Subcutaneous adipose tissue (tissue), 4 donors: ENCODE data around the gene CEP170B. TPM values are rescaled to one million over a fixed set of nuclear protein-coding genes. Genes with fewer than 3 reads are reported as not detected.

Source experiments
- total RNA-seq, 4 donors: library from RNA; depleted of rRNA; stranded (reverse); fragments of >200 nt; gene quantifications; one replicate each; pipeline ENCODE4 v1.1.0, GENCODE V29; 2016
- TF ChIP-seq, protein P1 (sequence below): fragments of 450-650 bp; IDR thresholded peaks from one replicate; pipeline ENCODE4 v1.5.1; 2016; ENCODE audit warnings: low read depth, mild to moderate bottlenecking, control low read depth, antibody characterized with exemption, moderate library complexity

CEP170B gene
- total RNA-seq, 4 donors from 2014 or later, result 5.6 to 23.9 (median 9.3) TPM

DNA sequence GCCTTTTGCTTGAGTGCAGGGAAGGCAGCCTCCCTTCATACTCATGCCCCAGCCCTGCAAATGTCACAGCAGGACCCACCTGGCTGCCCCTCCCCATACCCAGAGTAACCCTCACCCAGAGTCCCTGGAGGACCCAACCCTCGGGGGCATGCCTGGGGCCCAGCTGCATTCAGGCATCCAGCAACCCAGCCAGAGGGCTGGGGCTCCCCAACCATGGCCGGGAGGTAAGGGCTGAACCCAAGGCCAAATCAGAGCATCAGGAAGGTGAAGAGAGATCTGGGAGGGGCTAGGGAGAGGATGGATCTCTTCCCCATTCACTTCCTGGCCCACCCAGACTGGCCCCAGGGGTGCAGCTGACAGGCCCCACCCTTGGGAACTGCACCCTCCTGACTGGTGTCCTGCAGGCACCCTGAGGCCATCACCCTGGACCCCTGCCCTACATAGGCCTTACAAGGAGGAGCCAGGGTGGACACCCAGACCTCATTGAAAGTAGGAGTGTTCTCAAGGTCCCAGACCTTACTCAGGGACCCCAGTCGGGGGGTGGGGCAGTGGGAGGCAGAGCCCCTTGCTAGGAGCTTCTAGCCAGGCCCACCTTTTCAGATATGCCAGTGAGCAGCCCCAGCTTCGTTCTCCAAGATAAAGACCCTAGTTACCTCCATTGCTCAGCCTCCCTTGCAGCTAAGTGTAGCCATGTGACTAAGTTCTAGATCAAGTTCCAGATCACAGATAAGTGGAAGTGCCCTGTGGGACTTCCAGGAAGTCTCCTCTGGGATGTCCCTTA, 58.8 kb downstream of the CEP170B start:
- TF ChIP-seq, protein P1, sequence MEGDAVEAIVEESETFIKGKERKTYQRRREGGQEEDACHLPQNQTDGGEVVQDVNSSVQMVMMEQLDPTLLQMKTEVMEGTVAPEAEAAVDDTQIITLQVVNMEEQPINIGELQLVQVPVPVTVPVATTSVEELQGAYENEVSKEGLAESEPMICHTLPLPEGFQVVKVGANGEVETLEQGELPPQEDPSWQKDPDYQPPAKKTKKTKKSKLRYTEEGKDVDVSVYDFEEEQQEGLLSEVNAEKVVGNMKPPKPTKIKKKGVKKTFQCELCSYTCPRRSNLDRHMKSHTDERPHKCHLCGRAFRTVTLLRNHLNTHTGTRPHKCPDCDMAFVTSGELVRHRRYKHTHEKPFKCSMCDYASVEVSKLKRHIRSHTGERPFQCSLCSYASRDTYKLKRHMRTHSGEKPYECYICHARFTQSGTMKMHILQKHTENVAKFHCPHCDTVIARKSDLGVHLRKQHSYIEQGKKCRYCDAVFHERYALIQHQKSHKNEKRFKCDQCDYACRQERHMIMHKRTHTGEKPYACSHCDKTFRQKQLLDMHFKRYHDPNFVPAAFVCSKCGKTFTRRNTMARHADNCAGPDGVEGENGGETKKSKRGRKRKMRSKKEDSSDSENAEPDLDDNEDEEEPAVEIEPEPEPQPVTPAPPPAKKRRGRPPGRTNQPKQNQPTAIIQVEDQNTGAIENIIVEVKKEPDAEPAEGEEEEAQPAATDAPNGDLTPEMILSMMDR, result no peak

DNA sequence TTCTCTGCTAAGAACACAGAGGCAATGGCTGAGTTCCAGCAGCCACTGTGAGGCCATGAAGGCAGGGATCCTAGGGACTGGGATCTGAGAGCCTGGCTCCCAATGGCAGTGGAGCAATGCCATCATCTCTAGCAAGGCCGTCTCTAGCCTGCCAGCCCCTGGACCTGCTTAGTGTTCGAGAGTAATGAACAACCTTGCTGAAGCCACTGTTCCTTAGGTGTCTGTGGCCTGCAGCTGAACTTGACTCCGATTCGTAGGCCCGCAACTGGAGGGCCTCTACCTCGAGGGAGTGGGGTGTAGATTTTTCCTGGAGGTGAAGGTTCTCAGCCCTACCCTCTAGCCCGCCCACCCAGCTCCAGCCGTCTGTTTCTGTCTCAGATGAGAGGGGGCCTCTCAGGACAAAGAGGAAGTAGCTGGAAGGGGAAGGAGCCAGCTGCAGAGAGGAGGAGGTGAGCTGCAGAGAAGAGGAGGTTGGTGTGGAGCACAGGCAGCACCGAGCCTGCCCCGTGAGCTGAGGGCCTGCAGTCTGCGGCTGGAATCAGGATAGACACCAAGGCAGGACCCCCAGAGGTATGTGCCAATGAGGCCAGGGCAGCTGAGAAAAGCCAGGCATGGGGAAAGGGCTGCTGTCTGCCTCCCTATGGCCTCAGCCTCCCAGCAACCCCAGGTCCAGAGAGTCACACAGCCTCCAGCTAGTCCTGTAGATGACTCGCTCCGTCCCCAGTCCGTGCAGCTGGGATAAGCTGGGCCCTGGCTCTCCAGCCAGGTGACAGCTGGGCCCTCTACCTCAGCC, 59.5 kb downstream of the CEP170B start, which contains the start of gene PLD4:
TSS of gene PLD4 (plus strand) at position 459 of the 793 bp plus-strand sequence. CDS start 2,262 bp downstream, outside the sequence.
- TF ChIP-seq, protein P1, result no peak

DNA sequence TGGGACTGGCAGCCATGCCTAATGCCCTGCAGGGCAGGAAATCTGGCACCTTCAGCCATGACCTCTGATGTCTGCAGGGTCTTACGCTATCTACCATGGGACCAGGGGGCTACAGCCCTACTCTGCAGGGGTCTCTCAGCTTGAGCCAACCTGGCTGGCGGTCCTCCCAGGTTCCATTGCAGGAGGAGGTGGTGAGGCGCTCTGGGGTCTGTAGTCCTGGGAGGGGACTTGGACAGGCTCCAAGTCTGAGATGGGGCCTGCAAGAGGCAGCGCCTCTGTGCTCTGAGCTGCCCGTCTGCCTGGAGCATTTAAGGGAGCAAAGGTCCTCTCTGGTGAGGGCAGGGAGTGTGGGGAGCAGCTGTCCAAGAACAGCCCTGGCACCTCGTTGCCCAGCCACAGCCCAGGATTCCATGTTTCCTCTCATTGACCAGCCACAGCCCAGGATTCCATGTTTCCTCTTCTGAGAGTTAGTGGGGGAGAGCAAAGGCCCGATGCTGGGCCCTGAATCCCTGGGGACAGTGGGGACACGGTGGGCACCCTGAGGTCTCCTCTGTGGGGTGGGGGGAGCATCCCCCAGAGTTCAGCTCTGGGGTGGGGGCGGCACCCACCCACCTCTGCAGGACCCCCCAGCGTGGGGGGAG, 60.3 kb downstream of the CEP170B start:
- TF ChIP-seq, protein P1, result no peak

DNA sequence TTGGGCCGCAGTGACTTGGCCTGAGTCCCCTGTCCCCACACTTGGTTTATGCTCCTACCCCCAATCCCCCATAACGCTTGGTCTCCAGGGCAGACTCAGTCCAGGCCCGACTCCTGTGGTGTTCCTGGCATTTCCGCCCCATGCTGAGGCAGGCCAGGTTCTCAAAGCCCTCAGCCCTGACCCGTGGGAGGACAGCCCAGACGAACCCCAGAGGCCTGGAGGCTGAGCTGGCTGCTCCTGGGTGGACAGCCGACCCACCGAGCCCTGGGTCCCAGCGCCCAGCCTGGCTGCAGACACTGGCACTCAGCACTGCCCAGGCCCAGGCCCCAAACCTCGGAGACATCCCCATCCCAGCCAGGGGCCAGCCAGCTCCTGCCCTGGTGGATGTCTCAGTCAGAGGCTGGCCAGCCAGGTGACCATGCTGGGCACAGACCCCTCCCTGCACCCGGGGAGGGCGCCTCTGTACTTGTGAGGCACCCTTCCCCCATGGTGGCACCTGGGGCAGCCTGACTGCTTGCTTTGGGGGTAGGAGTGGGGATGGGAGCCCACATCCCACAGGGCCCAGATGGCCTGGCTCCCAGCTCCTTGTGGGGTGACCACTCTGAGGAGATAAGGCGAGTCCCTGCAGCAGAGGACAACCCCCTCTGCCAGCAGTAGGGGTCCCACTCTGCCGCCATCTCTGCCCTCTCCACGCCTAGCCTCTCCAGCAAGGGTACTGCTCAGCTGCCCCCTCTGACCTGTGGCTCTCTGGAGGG, 61.0 kb downstream of the CEP170B start:
- TF ChIP-seq, protein P1, result no peak

DNA sequence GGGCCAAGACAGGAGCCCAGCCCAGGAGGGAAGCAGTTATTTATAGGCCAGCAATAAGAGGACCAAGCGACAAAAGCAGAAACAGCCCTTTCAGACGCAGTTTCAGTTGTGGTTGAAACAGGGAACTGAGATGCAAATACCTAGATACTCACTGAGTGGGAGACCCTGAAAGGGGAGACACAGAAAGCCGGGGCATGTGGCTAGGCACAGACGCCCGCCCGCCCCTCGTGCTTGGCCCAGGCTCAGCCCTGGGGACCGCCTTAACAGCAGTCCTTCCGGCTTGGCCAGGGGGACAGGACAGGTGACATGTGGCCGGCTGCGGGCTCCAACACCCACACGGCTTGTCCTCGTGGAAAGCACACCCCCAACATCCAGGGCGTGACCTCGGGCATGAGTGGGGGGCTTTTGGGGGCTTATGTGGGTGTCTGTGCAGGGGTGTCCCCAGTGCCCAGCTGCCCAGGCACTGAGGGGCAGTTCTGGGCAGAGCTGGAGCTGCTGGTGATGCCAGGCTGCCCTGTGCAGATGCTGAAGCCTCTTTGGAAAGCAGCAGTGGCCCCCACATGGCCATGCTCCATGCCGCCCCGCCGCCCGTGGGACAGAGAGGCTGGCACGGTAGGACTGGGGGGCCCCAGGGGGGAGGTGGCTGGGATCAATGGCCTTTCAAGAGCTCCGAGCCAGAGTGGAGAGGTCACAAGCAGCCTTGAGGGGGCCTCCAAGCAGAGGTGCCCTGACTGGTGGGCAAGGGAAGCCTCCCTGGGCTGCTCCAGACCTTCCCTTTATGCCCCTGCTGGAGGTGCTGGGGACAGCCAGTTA, 61.8 kb downstream of the CEP170B start:
- TF ChIP-seq, protein P1, result no peak

DNA sequence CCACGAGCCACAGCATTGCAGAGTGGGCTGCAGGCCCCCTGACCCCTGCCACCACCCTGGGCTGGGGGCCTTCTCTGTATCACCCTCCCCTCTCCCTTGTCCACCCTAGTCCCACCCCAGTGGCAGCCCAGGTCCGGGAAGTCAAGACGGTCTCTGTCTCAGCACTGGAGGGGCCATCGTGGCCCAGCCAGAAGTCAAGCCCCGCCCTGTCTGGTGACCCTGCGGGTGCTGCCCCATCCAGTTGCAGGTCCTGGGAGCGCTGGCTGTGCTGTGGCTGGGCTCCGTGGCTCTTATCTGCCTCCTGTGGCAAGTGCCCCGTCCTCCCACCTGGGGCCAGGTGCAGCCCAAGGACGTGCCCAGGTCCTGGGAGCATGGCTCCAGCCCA, 62.4 kb downstream of the CEP170B start:
- TF ChIP-seq, protein P1, result no peak
